OCI-LY3 (cell line): ENCODE results near the gene TEX261.

Experiments
- EZH2phosphoT487 ChIP-seq: fragments of 200-600 bp; shearing (Covaris generic); IDR thresholded peaks from 2 replicates; pipeline ENCODE4 v1.6.1; 2018; ENCODE audit warnings: antibody characterized with exemption, mixed run types, low read depth
- TF ChIP-seq, protein P1 (sequence below): fragments of 200-600, 300-600 bp; sonication (generic); IDR thresholded peaks from 2 replicates; pipeline ENCODE4 v1.5.1; 2014; ENCODE audit warnings: antibody characterized with exemption, low read length, low read depth

DNA sequence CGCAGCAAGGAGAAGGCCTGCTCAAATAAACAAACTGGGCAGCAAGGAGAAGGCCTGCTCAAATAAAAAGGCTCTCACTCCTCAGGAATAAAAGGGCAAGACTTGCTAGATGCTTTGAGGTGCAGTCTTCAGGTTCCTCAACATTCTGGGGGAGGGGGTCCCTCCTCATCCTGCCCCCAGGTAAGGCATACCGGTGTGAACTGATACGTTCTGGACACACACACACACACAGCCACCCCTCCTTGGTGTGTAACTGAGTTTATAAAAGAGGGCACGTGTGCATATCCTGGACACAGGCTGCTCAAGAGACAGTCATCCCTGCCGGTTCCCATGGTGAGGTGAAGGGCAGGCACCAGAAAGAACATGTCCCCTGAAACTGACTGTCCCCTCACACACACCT is 4.5 kb downstream of the TEX261 start:
- TF ChIP-seq, protein P1, sequence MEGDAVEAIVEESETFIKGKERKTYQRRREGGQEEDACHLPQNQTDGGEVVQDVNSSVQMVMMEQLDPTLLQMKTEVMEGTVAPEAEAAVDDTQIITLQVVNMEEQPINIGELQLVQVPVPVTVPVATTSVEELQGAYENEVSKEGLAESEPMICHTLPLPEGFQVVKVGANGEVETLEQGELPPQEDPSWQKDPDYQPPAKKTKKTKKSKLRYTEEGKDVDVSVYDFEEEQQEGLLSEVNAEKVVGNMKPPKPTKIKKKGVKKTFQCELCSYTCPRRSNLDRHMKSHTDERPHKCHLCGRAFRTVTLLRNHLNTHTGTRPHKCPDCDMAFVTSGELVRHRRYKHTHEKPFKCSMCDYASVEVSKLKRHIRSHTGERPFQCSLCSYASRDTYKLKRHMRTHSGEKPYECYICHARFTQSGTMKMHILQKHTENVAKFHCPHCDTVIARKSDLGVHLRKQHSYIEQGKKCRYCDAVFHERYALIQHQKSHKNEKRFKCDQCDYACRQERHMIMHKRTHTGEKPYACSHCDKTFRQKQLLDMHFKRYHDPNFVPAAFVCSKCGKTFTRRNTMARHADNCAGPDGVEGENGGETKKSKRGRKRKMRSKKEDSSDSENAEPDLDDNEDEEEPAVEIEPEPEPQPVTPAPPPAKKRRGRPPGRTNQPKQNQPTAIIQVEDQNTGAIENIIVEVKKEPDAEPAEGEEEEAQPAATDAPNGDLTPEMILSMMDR, result no peak
- no peak for TF ChIP-seq EZH2phosphoT487
